Breast epithelium (tissue), 4 donors: ENCODE results near the gene HIGD1A. TPM values are rescaled to one million over a fixed set of nuclear protein-coding genes. Genes with fewer than 3 reads are reported as not detected.

Source experiments
- DNase-seq, 2 donors: peaks; one replicate each; pipeline ENCODE4 v3.0.0-alpha.2; 2019; ENCODE audit warnings: low spot score in 2 of 2
- H3K27ac ChIP-seq, 2 donors: fragments of 200-600 bp; sonication (generic) in 1 of 2; one replicate each; pipeline ENCODE4 v1.5.1; 2016 to 2019; ENCODE audit warnings: mild to moderate bottlenecking in 1 of 2
- H3K27me3 ChIP-seq, 2 donors: fragments of 200-600 bp; sonication (generic) in 1 of 2; one replicate each; pipeline versions ENCODE4 v1.5.1 to v1.6.0; 2017 to 2019; ENCODE audit warnings: control low read depth in 1 of 2, mild to moderate bottlenecking in 1 of 2
- H3K36me3 ChIP-seq: fragments of 200-600 bp; one replicate; pipeline ENCODE4 v1.5.1; 2019
- H3K4me1 ChIP-seq, 2 donors: fragments of 200-600 bp; sonication (generic); one replicate each; pipeline ENCODE4 v1.5.1; 2016 to 2019; ENCODE audit warnings: control low read depth in 1 of 2
- H3K4me3 ChIP-seq, 3 donors: fragments of 200-600 bp; sonication (generic); 1 replicate in 2 of 3; 2 replicates in 1 of 3; pipeline ENCODE4 v1.5.1; 2016 to 2019; ENCODE audit warnings: mild to moderate bottlenecking in 3 of 3, moderate library complexity in 2 of 3
- H3K9me3 ChIP-seq, 2 donors: fragments of 200-600 bp; sonication (generic) in 1 of 2; one replicate each; pipeline ENCODE4 v1.5.1; 2016 to 2019; ENCODE audit warnings: control low read depth in 1 of 2
- POLR2A ChIP-seq: fragments of 450-650 bp; IDR thresholded peaks from one replicate; pipeline ENCODE4 v1.6.1; 2016; ENCODE audit warnings: antibody characterized with exemption, mild to moderate bottlenecking, moderate library complexity
- POLR2AphosphoS5 ChIP-seq, 3 donors: sonication (generic); formaldehyde crosslinking; IDR thresholded peaks; one replicate each; pipeline ENCODE4 v1.6.1; 2017; ENCODE audit warnings: antibody characterized with exemption in 3 of 3
- intact Hi-C: fragments of 100-400 bp; cut with DNase I; formaldehyde crosslinking; loops from one replicate; pipeline ENCODE4 v1.15.1; 2023; ENCODE audit warnings: low total_unique reads
- total RNA-seq, 3 donors: library from RNA; depleted of rRNA; stranded (reverse); fragments of >200 nt; gene quantifications; one replicate each; pipeline ENCODE4 v1.1.0, GENCODE V29; 2016
- TF ChIP-seq, protein P1 (sequence below), 3 donors: fragments of 450-650 bp; IDR thresholded peaks; one replicate each; pipeline ENCODE4 v1.5.1; 2016 to 2017; ENCODE audit warnings: antibody characterized with exemption in 3 of 3, mild to moderate bottlenecking in 3 of 3, moderate library complexity in 3 of 3

Gene HIGD1A
- total RNA-seq, result 100 to 1,000 TPM; 131 to 185 (median 148) TPM

DNA sequence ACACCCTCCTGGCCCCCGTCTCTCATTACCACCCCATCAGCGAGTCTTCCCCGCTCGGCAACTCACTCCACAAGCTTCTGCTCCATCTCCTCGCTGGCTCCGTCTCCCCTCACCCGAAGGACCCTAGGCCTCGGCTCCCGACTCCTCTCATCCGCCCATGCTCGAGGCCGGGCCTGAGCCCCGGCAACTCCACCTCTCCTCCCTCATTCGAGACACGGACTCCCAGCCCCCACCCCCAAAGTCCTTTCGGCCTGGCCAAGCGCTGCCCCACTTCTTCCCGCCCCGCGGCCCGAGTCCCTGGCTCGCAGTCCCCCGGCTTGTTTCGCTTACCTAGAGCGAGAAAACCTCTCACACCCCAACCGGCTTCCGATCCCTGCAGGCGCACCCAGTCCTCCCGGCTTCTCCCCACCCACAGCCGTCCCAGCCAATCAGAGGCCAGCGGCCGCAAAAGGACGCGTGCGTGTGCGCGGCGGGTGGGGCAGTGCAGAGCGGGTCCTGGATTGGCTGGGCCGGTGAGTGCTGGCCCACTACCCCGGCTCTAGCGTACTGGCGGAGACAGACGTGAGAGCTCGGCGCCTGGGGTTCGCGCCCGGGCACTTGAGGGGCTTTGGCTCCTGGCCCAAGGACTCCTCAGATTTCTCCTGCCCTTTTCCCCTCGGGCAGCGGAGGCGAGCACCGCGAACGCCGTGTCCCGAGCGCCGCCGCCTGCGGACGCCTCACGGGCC is at the start of gene HIGD1A:
HIGD1A (minus strand) TSS at position 385 of the 725 bp plus-strand sequence. CDS start 10,237 bp downstream, outside the sequence.
- H3K27ac ChIP-seq, result peak within 1 kb of the TSS; percentile 94 to 98
- TF ChIP-seq POLR2A, result peak; percentile 93
- TF ChIP-seq, protein P1, sequence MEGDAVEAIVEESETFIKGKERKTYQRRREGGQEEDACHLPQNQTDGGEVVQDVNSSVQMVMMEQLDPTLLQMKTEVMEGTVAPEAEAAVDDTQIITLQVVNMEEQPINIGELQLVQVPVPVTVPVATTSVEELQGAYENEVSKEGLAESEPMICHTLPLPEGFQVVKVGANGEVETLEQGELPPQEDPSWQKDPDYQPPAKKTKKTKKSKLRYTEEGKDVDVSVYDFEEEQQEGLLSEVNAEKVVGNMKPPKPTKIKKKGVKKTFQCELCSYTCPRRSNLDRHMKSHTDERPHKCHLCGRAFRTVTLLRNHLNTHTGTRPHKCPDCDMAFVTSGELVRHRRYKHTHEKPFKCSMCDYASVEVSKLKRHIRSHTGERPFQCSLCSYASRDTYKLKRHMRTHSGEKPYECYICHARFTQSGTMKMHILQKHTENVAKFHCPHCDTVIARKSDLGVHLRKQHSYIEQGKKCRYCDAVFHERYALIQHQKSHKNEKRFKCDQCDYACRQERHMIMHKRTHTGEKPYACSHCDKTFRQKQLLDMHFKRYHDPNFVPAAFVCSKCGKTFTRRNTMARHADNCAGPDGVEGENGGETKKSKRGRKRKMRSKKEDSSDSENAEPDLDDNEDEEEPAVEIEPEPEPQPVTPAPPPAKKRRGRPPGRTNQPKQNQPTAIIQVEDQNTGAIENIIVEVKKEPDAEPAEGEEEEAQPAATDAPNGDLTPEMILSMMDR (IDR thresholded peaks at IDR 0.05), result no peak
- TF ChIP-seq POLR2AphosphoS5 (IDR thresholded peaks at IDR 0.05), result peak; percentile 68 to 95 (median 71)
- peaks cover 0 to 7% of the 10 kb centered on the region in 2 donors for H3K4me1 ChIP-seq
- H3K4me3 ChIP-seq, result peak within 1 kb of the TSS; percentile 71 to 81 (median 81)
- intact Hi-C loops, result no loop called here
- no peaks in the 10 kb centered on the region for H3K27me3 ChIP-seq
- H3K36me3 ChIP-seq, result no peaks in the 10 kb centered on the region
- no peaks in the 10 kb centered on the region for H3K9me3 ChIP-seq
- DNase-seq, result peak; percentile 95

GRCh38 chr3:42853739-42854302 is 49.5 kb upstream of the HIGD1A start:
- TF ChIP-seq POLR2AphosphoS5 (IDR thresholded peaks at IDR 0.05) (no peak), POLR2A (no peak)
- TF ChIP-seq, protein P1 (IDR thresholded peaks at IDR 0.05), result no peak
- no peak overlapping the region for H3K4me3 ChIP-seq
- no peak for DNase-seq
- no peak overlapping the region for H3K27ac ChIP-seq
- H3K27me3 ChIP-seq, result no peaks in the 10 kb centered on the region
- H3K36me3 ChIP-seq, result no peaks in the 10 kb centered on the region
- peaks cover 0 to 3% of the 10 kb centered on the region in 2 donors for H3K9me3 ChIP-seq
- intact Hi-C loops, result no loop called here
- no peaks in the 10 kb centered on the region for H3K4me1 ChIP-seq

DNA sequence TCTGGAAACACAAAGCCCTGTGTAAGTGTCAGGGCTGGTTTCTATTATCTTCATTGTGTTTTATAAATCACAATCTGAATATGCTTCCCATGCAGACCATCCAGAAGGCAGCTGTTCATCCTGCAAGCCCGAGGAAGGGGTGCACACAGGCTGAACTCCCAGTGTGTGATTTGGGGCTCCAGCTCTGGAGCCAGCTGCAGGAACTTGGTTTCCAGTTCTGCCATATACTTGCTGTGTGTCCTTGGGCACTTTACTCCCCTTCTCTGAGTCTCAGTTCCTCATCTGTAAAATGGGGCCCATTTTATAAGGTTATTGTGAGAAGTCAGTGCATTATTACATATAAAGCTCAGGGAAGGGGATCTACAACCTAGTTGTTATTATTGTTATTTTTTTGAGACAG is 48.8 kb upstream of the HIGD1A start:
- Histone ChIP-seq H3K4me3 (no peak overlapping the region), H3K4me1 (no peaks in the 10 kb centered on the region), H3K27ac (no peak overlapping the region), H3K36me3 (no peaks in the 10 kb centered on the region), H3K27me3 (no peaks in the 10 kb centered on the region), H3K9me3 (peaks cover 0 to 3% of the 10 kb centered on the region in 2 donors)
- intact Hi-C loops, result no loop called here
- TF ChIP-seq POLR2A (no peak), POLR2AphosphoS5 (IDR thresholded peaks at IDR 0.05) (no peak)
- TF ChIP-seq, protein P1 (IDR thresholded peaks at IDR 0.05), result no peak
- DNase-seq, result no peak

DNA sequence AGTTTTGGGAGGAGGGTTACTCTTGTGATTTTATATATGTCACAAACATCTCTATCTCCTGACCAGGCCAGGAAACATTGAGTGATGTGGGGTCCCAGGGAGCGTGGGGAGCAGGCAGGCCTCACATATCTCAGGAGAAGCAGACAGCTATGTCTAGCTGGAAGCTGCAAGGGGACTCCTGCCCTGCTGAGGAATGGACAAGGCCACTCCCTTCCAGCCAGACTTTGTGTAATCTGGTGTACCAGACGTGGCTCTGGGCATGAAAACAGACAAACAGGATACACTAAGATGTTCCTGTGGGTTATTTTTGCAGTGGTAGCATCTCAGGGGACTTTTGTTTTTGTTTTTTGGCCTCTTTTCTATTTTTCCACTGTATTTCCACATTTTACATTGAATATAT is 48.2 kb upstream of the HIGD1A start:
- H3K27ac ChIP-seq, result no peak overlapping the region
- TF ChIP-seq POLR2AphosphoS5 (IDR thresholded peaks at IDR 0.05), result no peak
- TF ChIP-seq, protein P1 (IDR thresholded peaks at IDR 0.05), result no peak
- intact Hi-C loops, result no loop called here

DNA sequence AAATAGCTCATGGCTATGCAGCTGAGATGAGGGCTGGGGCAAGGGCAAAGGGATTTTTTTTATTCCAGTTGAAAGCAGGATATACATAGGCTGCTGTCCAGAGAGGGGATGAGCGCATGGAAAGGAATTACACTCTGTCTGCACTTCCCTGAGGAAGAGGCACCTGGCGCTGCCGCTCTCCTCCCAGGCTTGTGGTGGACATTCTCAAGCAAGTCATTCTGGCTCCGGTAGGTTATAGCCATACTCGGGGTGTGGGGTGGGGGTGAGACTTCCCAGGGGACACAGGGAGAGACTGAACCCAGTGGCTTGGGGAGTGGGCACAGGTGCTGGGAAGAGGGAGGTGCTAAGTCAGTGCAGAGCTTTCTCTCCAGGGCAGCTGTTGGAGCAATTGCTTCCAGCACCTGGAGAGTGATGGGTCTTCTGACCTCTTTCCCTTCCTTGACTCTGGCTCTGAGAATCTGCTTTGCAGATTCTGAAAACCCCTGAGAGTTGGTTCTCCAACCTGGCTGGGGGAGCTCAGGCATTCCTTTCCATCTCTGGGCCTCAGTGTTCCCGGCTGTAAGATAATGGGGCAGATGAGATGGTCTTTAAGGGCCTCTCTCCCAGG is 47.0 kb upstream of the HIGD1A start:
- no peak for DNase-seq
- H3K4me1 ChIP-seq, result no peaks in the 10 kb centered on the region
- intact Hi-C loops, result no loop called here
- no peaks in the 10 kb centered on the region for H3K36me3 ChIP-seq
- no peaks in the 10 kb centered on the region for H3K9me3 ChIP-seq
- TF ChIP-seq, protein P1 (IDR thresholded peaks at IDR 0.05), result no peak
- TF ChIP-seq POLR2A, result no peak
- no peak for TF ChIP-seq POLR2AphosphoS5 (IDR thresholded peaks at IDR 0.05)
- H3K4me3 ChIP-seq, result no peak overlapping the region
- H3K27ac ChIP-seq, result peak overlapping the region in 1 of 2 donors; percentile 21
- H3K27me3 ChIP-seq, result no peaks in the 10 kb centered on the region

More for the DNA sequence above, 48.2 kb upstream of the HIGD1A start:
- Histone ChIP-seq H3K36me3 (no peaks in the 10 kb centered on the region), H3K27me3 (no peaks in the 10 kb centered on the region), H3K9me3 (no peaks in the 10 kb centered on the region), H3K4me3 (no peak overlapping the region), H3K4me1 (no peaks in the 10 kb centered on the region)
- DNase-seq, result no peak
